ENCODE measurements around the gene IFI30. TPM values are rescaled to one million over a fixed set of nuclear protein-coding genes. Genes with fewer than 3 reads are reported as not detected.

IFI30 gene
- total RNA-seq, 1 experiment from 2014 or later, result 23.6 TPM

- TF ChIP-seq CTCF (conservative IDR thresholded peaks at IDR 0.05), result no peak
- peaks cover 28 to 70% (median 69%) of the 10 kb centered on the region in 3 experiments for H3K36me3 Mint-ChIP-seq (ENCODE audit: insufficient read depth in 1 of 3, low read depth in 3 of 3)
- Histone ChIP-seq H2BK120ac (ENCODE audit: low read depth, low read length, poor library complexity, severe bottlenecking) (no peak overlapping the region), H3K9me3 (ENCODE audit: control insufficient read depth, low read depth, low read length) (no peaks in the 10 kb centered on the region), H3K27ac (ENCODE audit: insufficient read length, low read depth, low read length) (no peak overlapping the region), H2BK20ac (ENCODE audit: low read depth, low read length, poor library complexity, severe bottlenecking) (no peak overlapping the region), H3K18ac (ENCODE audit: insufficient read length, low read depth, low read length) (no peak overlapping the region), H3K4me2 (ENCODE audit: insufficient read depth, insufficient read length, low read length) (no peak overlapping the region), H3K79me1 (ENCODE audit: insufficient read depth, low read depth, low read length, poor library complexity, severe bottlenecking) (no peaks in the 10 kb centered on the region), H3K27me3 (ENCODE audit: insufficient read depth, low read length) (no peaks in the 10 kb centered on the region), H3K4ac (ENCODE audit: low read depth, low read length) (no peak overlapping the region), H3T11ph (ENCODE audit: low read length) (no peak overlapping the region), H3K79me2 (ENCODE audit: insufficient read depth, low read length) (no peaks in the 10 kb centered on the region), H4K5ac (ENCODE audit: insufficient read length, low read depth, low read length) (no peak overlapping the region), H3K23me2 (ENCODE audit: insufficient read length, low read depth, low read length, poor library complexity, severe bottlenecking) (peaks cover 3% of the 10 kb centered on the region), H2BK12ac (ENCODE audit: insufficient read length, low read depth, low read length) (no peak overlapping the region), H4K91ac (ENCODE audit: insufficient read length, low read depth, low read length) (no peak overlapping the region), H2BK5ac (ENCODE audit: insufficient read length, low read length) (no peak overlapping the region), H3K23ac (ENCODE audit: insufficient read length, low read depth, low read length) (no peak overlapping the region), H3K9ac (ENCODE audit: extremely low read depth, insufficient read length, low read length) (no peak overlapping the region), H2AFZ (ENCODE audit: low read length) (no peak overlapping the region), H3K56ac (ENCODE audit: insufficient read length, low read depth, low read length) (no peak overlapping the region), H4K20me1 (ENCODE audit: control insufficient read depth, insufficient read depth, insufficient read length) (no peaks in the 10 kb centered on the region), H4K8ac (replicated peaks; ENCODE audit: insufficient read length, low read depth, low read length) (no peak overlapping the region), H2BK15ac (ENCODE audit: low read depth, low read length) (no peak overlapping the region), H2AK5ac (ENCODE audit: insufficient read length, low read length) (no peak overlapping the region), H3K4me1 (ENCODE audit: insufficient read depth, low read length) (0 out of 2 replicates have a peak, but pooled peaks cover 2% of the 10 kb centered on the region), H3K14ac (ENCODE audit: insufficient read depth, low read length) (no peak overlapping the region)
- H3K4me1 Mint-ChIP-seq, result peaks cover 2 to 6% of the 10 kb centered on the region in 2 experiments; a peak in 2 of 4 replicates
- H3K4me3 Mint-ChIP-seq, result no peak overlapping the region; a peak in 1 of 5 replicates
- WGBS (ENCODE audit: extremely low coverage, insufficient read length, low lambda C conversion rate), result no CpG with 5 or more reads among the region's 15 CpGs
- H3K9me3 Mint-ChIP-seq, result no peaks in the 10 kb centered on the region
- no peak for DNase-seq
- no peaks in the 10 kb centered on the region for H3K27me3 Mint-ChIP-seq (ENCODE audit: low read depth)
- no peak overlapping the region; a peak in 1 of 7 replicates for H3K27ac Mint-ChIP-seq
Measured at GRCh38 chr19:18165794-18166544, 7.6 kb upstream of the IFI30 start.
